ENCODE data around the gene PRKCE.

The PRKCE gene

DNA sequence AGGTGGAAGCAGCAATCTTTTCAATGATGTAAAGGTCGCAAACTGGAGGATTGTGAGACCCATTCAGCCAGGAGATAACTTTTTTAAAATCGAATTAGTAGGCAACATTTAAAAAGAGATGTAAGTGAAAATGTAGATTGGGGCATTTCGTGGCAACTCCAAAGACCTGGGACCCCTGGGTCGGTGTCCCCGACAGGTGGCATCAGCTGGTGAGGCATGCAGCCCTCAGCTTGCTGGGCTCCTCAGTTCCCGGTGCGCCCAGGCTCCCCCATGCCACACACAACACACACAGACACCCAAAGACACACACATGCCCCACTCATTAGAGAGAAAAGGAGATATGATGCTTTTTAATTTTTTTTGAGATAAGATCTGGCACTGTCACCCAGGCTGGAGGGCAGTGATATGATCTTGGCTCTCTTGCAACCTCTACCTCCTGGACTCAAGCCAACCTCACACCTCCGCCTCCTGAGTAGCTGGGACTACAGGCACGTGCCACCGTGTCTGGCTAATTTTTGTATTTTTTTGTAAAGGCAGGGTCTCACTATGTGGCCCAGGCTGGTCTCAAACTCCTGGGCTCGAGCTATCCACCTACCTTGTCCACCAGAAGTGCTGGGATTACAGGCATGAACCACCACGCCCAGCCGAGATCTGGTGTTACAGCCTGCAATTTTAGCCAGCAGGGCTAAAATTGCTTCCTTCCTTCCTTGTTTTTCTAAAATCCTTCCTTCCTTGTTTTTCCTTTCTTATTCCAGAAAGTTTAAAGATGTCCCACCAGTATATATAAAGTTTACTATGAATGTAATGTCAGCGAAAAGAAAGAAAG lies 523.1 kb downstream of the PRKCE start:
- no peak overlapping the region for H3K4me3 ChIP-seq (ENCODE audit: low read length)

DNA sequence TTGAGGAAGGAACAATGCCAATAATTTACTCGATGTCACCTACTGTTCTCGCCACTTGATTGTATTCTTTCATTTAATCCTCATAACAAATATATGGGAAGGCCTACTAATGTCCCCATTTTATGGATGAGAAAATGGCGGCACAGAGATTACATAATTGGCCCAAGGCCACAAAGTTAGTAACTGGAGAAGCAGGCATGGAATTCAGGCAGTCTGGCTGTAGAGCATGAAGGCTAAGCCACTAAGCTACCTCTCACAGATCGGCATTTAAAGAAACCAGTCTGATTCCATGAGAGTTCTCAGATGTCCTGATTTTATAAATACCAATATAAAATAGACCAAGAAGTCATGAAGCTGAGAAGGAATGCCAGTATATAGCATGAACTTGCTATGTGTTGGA lies 523.9 kb downstream of the PRKCE start:
- no peak for DNase-seq (ENCODE audit: low read depth)
- H3K4me3 ChIP-seq (ENCODE audit: low read length) = no peak overlapping the region
- TF ChIP-seq, protein P1, sequence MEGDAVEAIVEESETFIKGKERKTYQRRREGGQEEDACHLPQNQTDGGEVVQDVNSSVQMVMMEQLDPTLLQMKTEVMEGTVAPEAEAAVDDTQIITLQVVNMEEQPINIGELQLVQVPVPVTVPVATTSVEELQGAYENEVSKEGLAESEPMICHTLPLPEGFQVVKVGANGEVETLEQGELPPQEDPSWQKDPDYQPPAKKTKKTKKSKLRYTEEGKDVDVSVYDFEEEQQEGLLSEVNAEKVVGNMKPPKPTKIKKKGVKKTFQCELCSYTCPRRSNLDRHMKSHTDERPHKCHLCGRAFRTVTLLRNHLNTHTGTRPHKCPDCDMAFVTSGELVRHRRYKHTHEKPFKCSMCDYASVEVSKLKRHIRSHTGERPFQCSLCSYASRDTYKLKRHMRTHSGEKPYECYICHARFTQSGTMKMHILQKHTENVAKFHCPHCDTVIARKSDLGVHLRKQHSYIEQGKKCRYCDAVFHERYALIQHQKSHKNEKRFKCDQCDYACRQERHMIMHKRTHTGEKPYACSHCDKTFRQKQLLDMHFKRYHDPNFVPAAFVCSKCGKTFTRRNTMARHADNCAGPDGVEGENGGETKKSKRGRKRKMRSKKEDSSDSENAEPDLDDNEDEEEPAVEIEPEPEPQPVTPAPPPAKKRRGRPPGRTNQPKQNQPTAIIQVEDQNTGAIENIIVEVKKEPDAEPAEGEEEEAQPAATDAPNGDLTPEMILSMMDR (IDR thresholded peaks at IDR 0.05; ENCODE audit: insufficient read depth, low read depth, low read length, missing control alignments) = no peak

More for the DNA sequence above, 523.1 kb downstream of the PRKCE start:
- TF ChIP-seq, protein P1 (IDR thresholded peaks at IDR 0.05; ENCODE audit: insufficient read depth, low read depth, low read length, missing control alignments) = no peak
- DNase-seq (ENCODE audit: low read depth) = no peak

DNA sequence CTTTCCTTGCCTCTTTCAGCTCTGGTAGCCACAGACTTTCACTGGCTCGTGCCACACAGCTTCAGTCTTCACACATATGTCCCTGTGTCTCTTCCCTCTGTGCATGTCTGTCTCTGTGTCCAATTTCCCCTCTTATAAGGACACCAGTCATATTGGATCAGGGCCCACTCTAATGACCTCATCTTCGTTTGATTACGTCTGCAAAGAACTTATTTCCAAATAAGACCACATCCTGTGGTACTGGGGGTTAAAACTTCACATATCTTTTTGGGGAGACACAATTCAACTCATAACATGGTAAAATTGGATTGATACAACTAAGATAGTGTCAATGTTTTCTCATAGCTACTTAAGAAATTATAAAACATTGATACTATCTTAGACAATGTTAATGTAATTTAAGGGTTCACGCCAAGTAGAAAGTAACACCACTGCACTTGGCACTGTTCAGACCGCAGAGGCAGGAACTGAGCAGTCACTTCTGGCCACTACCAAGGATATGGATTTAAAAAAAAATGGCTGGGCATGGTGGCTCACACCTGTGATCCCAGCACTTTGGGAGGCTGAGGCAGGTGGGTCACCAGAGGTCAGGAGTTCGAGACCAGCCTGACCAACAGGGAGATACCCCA lies 526.1 kb downstream of the PRKCE start:
- DNase-seq (ENCODE audit: low read depth) = no peak
- H3K4me3 ChIP-seq (ENCODE audit: low read length) = no peak overlapping the region
- TF ChIP-seq, protein P1 (IDR thresholded peaks at IDR 0.05; ENCODE audit: insufficient read depth, low read depth, low read length, missing control alignments) = no peak

DNA sequence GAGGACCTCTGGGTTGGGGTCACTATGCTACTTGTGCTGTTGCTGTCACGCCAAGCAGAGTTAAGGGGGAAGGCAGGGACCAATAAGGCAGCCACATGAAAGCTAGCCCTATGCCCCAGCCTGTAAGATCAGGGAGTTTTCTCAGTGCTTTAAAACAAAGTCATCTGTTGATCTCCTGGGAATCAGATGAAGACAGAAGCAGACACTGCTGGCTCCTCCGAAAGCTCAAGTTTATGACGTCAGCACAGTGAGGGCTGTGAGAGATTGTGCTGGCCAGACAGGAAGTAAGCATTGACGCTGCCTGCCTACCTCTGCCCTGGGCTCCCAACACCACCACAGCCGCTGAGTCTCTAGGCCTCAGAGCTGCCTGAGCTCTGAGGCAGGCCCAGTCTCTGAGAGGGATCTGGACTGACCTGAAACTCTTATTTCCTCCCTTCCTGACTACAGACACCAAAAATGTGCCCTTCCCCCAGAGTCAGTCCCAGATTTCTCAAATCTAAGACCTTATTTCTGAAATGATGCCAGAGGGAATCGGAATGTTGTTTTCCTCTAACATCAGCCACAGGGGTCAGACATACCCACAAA lies 527.7 kb downstream of the PRKCE start:
- TF ChIP-seq, protein P1 (IDR thresholded peaks at IDR 0.05; ENCODE audit: insufficient read depth, low read depth, low read length, missing control alignments) = no peak
- H3K4me3 ChIP-seq (ENCODE audit: low read length) = no peak overlapping the region
- DNase-seq (ENCODE audit: low read depth) = peak; percentile 82

DNA sequence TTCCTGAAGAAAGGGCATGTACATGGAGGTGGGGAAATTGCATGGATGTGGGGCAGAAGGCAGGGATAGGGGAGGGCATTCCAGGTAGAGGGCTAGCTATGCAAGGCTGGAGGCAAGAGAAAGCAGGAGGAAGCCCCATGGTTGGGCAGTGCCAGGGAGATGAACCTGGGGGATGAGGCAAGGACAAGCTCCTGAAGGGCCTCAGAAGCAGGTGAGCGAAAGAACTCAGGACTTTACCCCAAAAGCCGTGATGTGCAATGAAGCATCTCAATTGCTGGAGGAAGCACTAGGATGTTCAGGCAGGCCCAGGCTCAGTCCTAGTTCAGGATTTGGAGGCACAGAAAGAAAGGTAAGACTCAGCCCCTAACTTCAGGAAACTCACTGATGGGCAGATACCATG lies 528.7 kb downstream of the PRKCE start:
- no peak overlapping the region for H3K4me3 ChIP-seq (ENCODE audit: low read length)
- TF ChIP-seq, protein P1 (IDR thresholded peaks at IDR 0.05; ENCODE audit: insufficient read depth, low read depth, low read length, missing control alignments) = no peak
- DNase-seq (ENCODE audit: low read depth) = no peak

DNA sequence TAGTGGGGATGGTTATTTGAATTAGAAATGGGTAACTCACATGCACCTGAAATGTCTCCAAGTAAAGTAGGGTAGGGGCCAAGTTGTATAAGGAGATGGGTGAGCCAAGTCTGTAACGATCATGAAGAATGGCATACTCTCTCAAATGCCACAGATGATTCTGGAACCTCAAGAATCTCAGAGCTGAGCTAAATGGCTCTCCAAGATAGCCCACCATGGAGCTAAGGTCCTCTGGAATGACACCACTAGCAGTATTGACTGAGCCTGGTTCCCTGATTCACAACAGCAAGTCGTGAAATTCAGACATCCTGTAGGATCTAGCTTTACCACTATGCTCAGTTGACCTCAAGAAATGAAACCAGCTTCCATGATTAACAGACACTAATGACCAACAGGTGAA lies 529.8 kb downstream of the PRKCE start:
- H3K4me3 ChIP-seq (ENCODE audit: low read length) = no peak overlapping the region
- TF ChIP-seq, protein P1 (IDR thresholded peaks at IDR 0.05; ENCODE audit: insufficient read depth, low read depth, low read length, missing control alignments) = no peak
- DNase-seq (ENCODE audit: low read depth) = no peak
